HepG2 (cell line): ENCODE data around the gene PLXNB2. TPM values are rescaled to one million over a fixed set of nuclear protein-coding genes. Genes with fewer than 3 reads are reported as not detected.

ENCODE experiments used
- ATAC-seq: fragments of 200-7000 bp; cut with Tn5 transposase; 3 replicates; pipeline ENCODE4 v1.9.1; 2020; ENCODE audit warnings: mild to moderate bottlenecking, moderate library complexity
- BruUV-seq: library from RNA; stranded (reverse); fragments of 400-500 nt; replicated peaks from 2 replicates; lab custom pipeline; 2021; lab: Mats Ljungman, UMichigan
- CTCF ChIA-PET: fragments of 300-600 bp; formaldehyde crosslinking; extraction: SDS; loops from one replicate; lab custom pipeline; 2021; ENCODE audit warnings: low total read pairs, inconsistent platforms, low intra/inter-chr PET ratio; lab: Yijun Ruan, JAX
- POLR2A ChIA-PET: fragments of 350-600 bp; sonication (Branson Sonifier 250); formaldehyde crosslinking; loops from one replicate; lab custom pipeline; 2020; ENCODE audit warnings: antibody characterized with exemption, inconsistent platforms; lab: Yijun Ruan, JAX
- DNase-seq: peaks from one replicate; pipeline ENCODE4 v3.0.0-alpha.2; 2015; ENCODE audit warnings: low spot score
- FAIRE-seq: peaks from 3 replicates; lab custom pipeline; 2011; peaks lifted over from hg19 to GRCh38; lab: Jason Lieb, UNC
- H2AFZ ChIP-seq: one replicate; pipeline ENCODE4 v1.6.1; 2011; ENCODE audit warnings: low read length, inconsistent platforms
- H3K27ac ChIP-seq: fragments of 300-600 bp; 3 replicates; pipeline ENCODE4 v1.8.0; 2011; ENCODE audit warnings: mixed run types, mild to moderate bottlenecking, mixed read lengths, low read length, inconsistent platforms; ENCODE audit not compliant: insufficient read depth; ENCODE audit errors: extremely low read length
- H3K27me3 ChIP-seq, 2 experiments: fragments of 200-600 bp in 1 of 2; 2 replicates in 1 of 2; 3 replicates in 1 of 2; pipeline versions ENCODE4 v1.6.0 to v1.8.0; 2011; ENCODE audit warnings: low read length in 2 of 2, mild to moderate bottlenecking in 2 of 2, moderate library complexity in 2 of 2, inconsistent platforms in 1 of 2; ENCODE audit not compliant: insufficient read depth in 2 of 2, control insufficient read depth in 1 of 2
- H3K36me3 ChIP-seq, 2 experiments: fragments of 200-600 bp in 1 of 2; replicated peaks in 1 of 2; 2 replicates in 1 of 2; 3 replicates in 1 of 2; pipeline versions ENCODE4 v1.5.1 to v1.8.0; 2011; ENCODE audit warnings: low read length in 2 of 2, inconsistent platforms in 1 of 2; ENCODE audit not compliant: insufficient read depth in 2 of 2, control insufficient read depth in 1 of 2
- H3K4me1 ChIP-seq: 2 replicates; pipeline ENCODE4 v1.5.1; 2012; ENCODE audit warnings: low read length, inconsistent platforms; ENCODE audit not compliant: insufficient read depth
- H3K4me2 ChIP-seq: 2 replicates; pipeline ENCODE4 v1.6.0; 2011; ENCODE audit warnings: low read depth, low read length, inconsistent platforms
- H3K4me3 ChIP-seq, 3 experiments: fragments of 200-600 bp in 1 of 3; sonication (generic), shearing (Covaris generic) in 1 of 3; replicated peaks in 1 of 3; 2 replicates each; pipeline ENCODE4 v1.5.1; 2011 to 2016; ENCODE audit warnings: low read length in 3 of 3, inconsistent platforms in 2 of 3, low read depth in 2 of 3, mild to moderate bottlenecking in 2 of 3, control low read depth in 1 of 3, mixed read lengths in 1 of 3; ENCODE audit not compliant: insufficient read depth in 1 of 3
- H3K79me2 ChIP-seq: one replicate; pipeline ENCODE4 v1.6.1; 2011; ENCODE audit warnings: low read length, inconsistent platforms; ENCODE audit not compliant: insufficient read depth
- H3K9ac ChIP-seq: 2 replicates; pipeline ENCODE4 v1.6.0; 2011; ENCODE audit warnings: mild to moderate bottlenecking, low read depth, low read length, inconsistent platforms; ENCODE audit not compliant: insufficient read depth
- H3K9me3 ChIP-seq: 2 replicates; pipeline ENCODE4 v1.5.1; 2012; ENCODE audit warnings: mild to moderate bottlenecking, low read length
- H4K20me1 ChIP-seq: 2 replicates; pipeline ENCODE4 v1.6.0; 2011; ENCODE audit warnings: inconsistent platforms, mild to moderate bottlenecking, low read length, moderate library complexity; ENCODE audit not compliant: insufficient read depth
- ADNP ChIP-seq: sonication (generic); formaldehyde crosslinking; IDR thresholded peaks from 2 replicates; pipeline ENCODE4 v1.4.0; 2020; ENCODE audit warnings: missing genetic modification reagents
- GATAD2A ChIP-seq: IDR thresholded peaks from 2 replicates; pipeline ENCODE4 v1.6.1; 2016
- ISX ChIP-seq: sonication (generic); formaldehyde crosslinking; conservative IDR thresholded peaks from 2 replicates; pipeline ENCODE4 v1.5.0; 2020; ENCODE audit warnings: missing genetic modification reagents
- KMT2B ChIP-seq: IDR thresholded peaks from 2 replicates; pipeline ENCODE4 v1.6.1; 2016; ENCODE audit warnings: missing genetic modification reagents, missing compliant biosample characterization
- MED1 ChIP-seq: sonication (generic); formaldehyde crosslinking; IDR thresholded peaks from 2 replicates; pipeline ENCODE4 v1.4.0; 2020; ENCODE audit warnings: missing genetic modification reagents
- MTA1 ChIP-seq: sonication (generic); formaldehyde crosslinking; IDR thresholded peaks from 2 replicates; pipeline ENCODE4 v1.4.0; 2020; ENCODE audit warnings: missing genetic modification reagents, mild to moderate bottlenecking, borderline replicate concordance
- MYC ChIP-seq: sonication (generic); formaldehyde crosslinking; IDR thresholded peaks from 2 replicates; pipeline ENCODE4 v1.9.0; 2021; ENCODE audit warnings: missing genetic modification reagents, borderline replicate concordance
- NFRKB ChIP-seq: fragments of 450-650 bp; IDR thresholded peaks from 2 replicates; pipeline ENCODE4 v1.6.1; 2017
- PHF21A ChIP-seq: sonication (generic); formaldehyde crosslinking; IDR thresholded peaks from 2 replicates; pipeline ENCODE4 v1.5.0; 2020; ENCODE audit warnings: mild to moderate bottlenecking, missing genetic modification reagents
- POGK ChIP-seq: sonication (generic); formaldehyde crosslinking; conservative IDR thresholded peaks from 2 replicates; pipeline ENCODE4 v1.8.0; 2022; ENCODE audit warnings: mild to moderate bottlenecking, moderate library complexity, missing genetic modification reagents
- RBM39 ChIP-seq: fragments of 200-400 bp; formaldehyde crosslinking; IDR thresholded peaks from one replicate; pipeline ENCODE4 v1.6.1; 2018; ENCODE audit warnings: antibody characterized with exemption, mild to moderate bottlenecking, low read depth, low read length; ENCODE audit not compliant: poor library complexity, severe bottlenecking
- SRF ChIP-seq: IDR thresholded peaks from 2 replicates; pipeline ENCODE4 v1.6.1; 2011; ENCODE audit warnings: mild to moderate bottlenecking, low read depth, low read length, moderate library complexity
- TBX3 ChIP-seq: fragments of 450-650 bp; IDR thresholded peaks from 2 replicates; pipeline ENCODE4 v1.6.1; 2017; ENCODE audit warnings: antibody characterized with exemption, mild to moderate bottlenecking, inconsistent platforms, borderline replicate concordance
- ZNF230 ChIP-seq: sonication (generic); formaldehyde crosslinking; IDR thresholded peaks from 2 replicates; pipeline ENCODE4 v1.4.0; 2020; ENCODE audit warnings: mild to moderate bottlenecking, missing genetic modification reagents
- ZNF569 ChIP-seq: sonication (generic); formaldehyde crosslinking; IDR thresholded peaks from 2 replicates; pipeline ENCODE4 v1.5.0; 2020; ENCODE audit warnings: mild to moderate bottlenecking, missing genetic modification reagents, moderate library complexity, borderline replicate concordance
- ZNF619 ChIP-seq: sonication (generic); formaldehyde crosslinking; IDR thresholded peaks from 2 replicates; pipeline ENCODE4 v1.4.0; 2020; ENCODE audit warnings: mild to moderate bottlenecking, missing genetic modification reagents
- ZNF790 ChIP-seq: sonication (generic); formaldehyde crosslinking; IDR thresholded peaks from 2 replicates; pipeline ENCODE4 v1.8.0; 2022; ENCODE audit warnings: missing genetic modification reagents, mild to moderate bottlenecking, borderline replicate concordance
- WGBS: methylation state at CpG from one replicate; pipeline ENCODE4 v1.1.6; 2017; ENCODE audit warnings: low lambda C conversion rate; 5-methylcytosine and 5-hydroxymethylcytosine counted together
- in situ Hi-C: cut with HindIII; loops from 2 replicates; pipeline ENCODE4 v1.10.0; 2017; ENCODE audit warnings: low pct_unique_long_range_greater_than_20kb; ENCODE audit not compliant: extremely low pct_ligation_motif_present
- intact Hi-C: fragments of 100-400 bp; cut with micrococcal nuclease; formaldehyde crosslinking; loops from one replicate; pipeline ENCODE4 v1.10.0; 2022; ENCODE audit not compliant: unreplicated experiment
- polyA plus RNA-seq, 8 experiments: library from polyadenylated mRNA; depleted of rRNA in 3 of 8; stranded (reverse) in 7 of 8; unstranded in 1 of 8; fragments of >200 nt; fragmentation: Illumina TruSeq in 4 of 8; extraction: Trizol in 4 of 8; gene quantifications; 2 replicates each; pipeline versions ENCODE4 v1.2.1 to v1.2.3, GENCODE V29; 2011 to 2016; ENCODE audit warnings: low read depth in 4 of 8, missing spikeins in 1 of 8, mixed read lengths in 1 of 8; ENCODE audit not compliant: insufficient read depth in 1 of 8
- total RNA-seq, 5 experiments: library from RNA; depleted of rRNA; stranded (reverse); fragments of >200 nt; fragmentation: Illumina TruSeq; extraction: Trizol; gene quantifications; 2 replicates each; pipeline ENCODE4 v1.2.3, GENCODE V29; 2016; ENCODE audit warnings: low read depth in 1 of 5
- TF ChIP-seq, protein P1 (sequence below): sonication (generic); formaldehyde crosslinking; IDR thresholded peaks from 2 replicates; pipeline ENCODE4 v1.4.0; 2020; ENCODE audit warnings: mild to moderate bottlenecking, missing genetic modification reagents

The PLXNB2 gene
- total and polyA plus RNA-seq, 2 of the 13 experiments (the other 11 are each of a cell fraction or from before 2014, with no cell fraction given) = 32.6 to 68.9 TPM

DNA sequence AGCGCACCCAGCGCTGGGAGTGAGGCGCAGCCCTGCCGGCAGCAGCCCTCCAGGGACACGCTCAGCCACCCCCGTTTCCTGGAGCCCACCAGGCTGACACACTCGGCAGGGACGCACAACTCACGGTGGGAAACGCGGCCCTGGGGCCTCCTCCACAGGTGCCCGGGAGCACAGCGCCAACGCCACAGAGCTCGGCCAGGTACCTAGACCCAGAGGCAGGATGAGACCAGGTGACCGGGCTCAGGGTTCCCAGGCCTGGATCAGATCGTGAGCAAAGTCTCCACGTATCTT lies 80.6 kb downstream of the PLXNB2 start:
- Histone ChIP-seq H3K36me3 (peaks cover 17 to 34% of the 10 kb centered on the region in 2 experiments; a peak in 4 of 5 replicates), H3K4me3 (no peak overlapping the region), H3K79me2 (no peaks in the 10 kb centered on the region), H3K4me1 (peaks cover 11% of the 10 kb centered on the region), H3K9me3 (no peaks in the 10 kb centered on the region), H3K27ac (no peak overlapping the region), H3K4me2 (no peak overlapping the region), H3K9ac (no peak overlapping the region), H2AFZ (no peak overlapping the region), H3K27me3 (no peaks in the 10 kb centered on the region), H4K20me1 (no peaks in the 10 kb centered on the region)
- ATAC-seq = no peak
- BruUV-seq = no TSS peak
- POLR2A ChIA-PET = no interaction called here
- in situ Hi-C loops (no loop called here), intact Hi-C loops (no loop called here)
- CTCF ChIA-PET = no interaction called here
- TF ChIP-seq ZNF790 (CRISPR knock-in tag) = no peak
- no peak for TF ChIP-seq MTA1 (CRISPR knock-in tag)
- TF ChIP-seq NFRKB = no peak
- TF ChIP-seq, protein P1, sequence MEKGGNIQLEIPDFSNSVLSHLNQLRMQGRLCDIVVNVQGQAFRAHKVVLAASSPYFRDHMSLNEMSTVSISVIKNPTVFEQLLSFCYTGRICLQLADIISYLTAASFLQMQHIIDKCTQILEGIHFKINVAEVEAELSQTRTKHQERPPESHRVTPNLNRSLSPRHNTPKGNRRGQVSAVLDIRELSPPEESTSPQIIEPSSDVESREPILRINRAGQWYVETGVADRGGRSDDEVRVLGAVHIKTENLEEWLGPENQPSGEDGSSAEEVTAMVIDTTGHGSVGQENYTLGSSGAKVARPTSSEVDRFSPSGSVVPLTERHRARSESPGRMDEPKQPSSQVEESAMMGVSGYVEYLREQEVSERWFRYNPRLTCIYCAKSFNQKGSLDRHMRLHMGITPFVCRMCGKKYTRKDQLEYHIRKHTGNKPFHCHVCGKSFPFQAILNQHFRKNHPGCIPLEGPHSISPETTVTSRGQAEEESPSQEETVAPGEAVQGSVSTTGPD (CRISPR knock-in tag) = no peak
- TF ChIP-seq POGK (CRISPR knock-in tag) = no peak
- no peak for TF ChIP-seq ZNF230 (CRISPR knock-in tag)
- TF ChIP-seq KMT2B = no peak
- no peak for TF ChIP-seq ADNP (CRISPR knock-in tag)
- TF ChIP-seq TBX3 = no peak
- no peak for TF ChIP-seq SRF
- no peak for TF ChIP-seq MED1
- no peak for TF ChIP-seq ZNF569 (CRISPR knock-in tag)
- TF ChIP-seq PHF21A (CRISPR knock-in tag) = no peak
- TF ChIP-seq ZNF619 (CRISPR knock-in tag) = no peak
- no peak for TF ChIP-seq MYC (CRISPR knock-in tag)
- TF ChIP-seq GATAD2A (CRISPR knock-in tag) = no peak
- TF ChIP-seq ISX (CRISPR knock-in tag) = no peak
- TF ChIP-seq RBM39 = no peak
- WGBS = 100% methylated on average over 7 of the region's 18 CpGs
- FAIRE-seq = no peak
- no peak for DNase-seq
